NB4 (cell line): ENCODE results near the gene AFF3.

Experiments
- CTCF ChIP-seq: IDR thresholded peaks from one replicate; pipeline ENCODE4 v1.5.1; 2012; ENCODE audit warnings: low read depth, low read length
- MAX ChIP-seq: IDR thresholded peaks from 2 replicates; pipeline ENCODE4 v1.6.1; 2011; ENCODE audit warnings: low read depth, low read length
- POLR2A ChIP-seq: IDR thresholded peaks from 2 replicates; pipeline ENCODE4 v1.6.1; 2011; ENCODE audit warnings: mild to moderate bottlenecking; ENCODE audit not compliant: insufficient read length; ENCODE audit errors: extremely low read depth

DNA sequence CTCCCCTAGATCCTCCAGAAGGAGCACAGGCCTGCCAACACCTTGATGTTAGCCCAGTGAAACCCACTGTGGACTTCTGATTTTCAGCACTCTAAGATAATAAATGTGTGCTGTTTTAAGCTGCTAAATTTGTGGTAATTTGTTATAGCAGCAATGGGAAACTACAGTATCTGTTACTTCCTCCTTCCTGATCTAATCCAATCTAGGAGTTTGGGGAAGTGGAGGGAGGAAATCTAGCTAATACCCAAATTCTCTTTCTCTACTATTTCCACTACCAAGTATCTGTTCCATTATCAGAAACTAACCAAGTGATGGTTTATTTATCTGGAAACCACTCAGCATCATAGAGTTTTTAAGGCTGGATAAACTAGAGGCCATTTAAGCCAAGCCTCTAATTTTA is 64.9 kb downstream of the AFF3 start:
- no peak for TF ChIP-seq CTCF
- TF ChIP-seq POLR2A: no peak
- no peak for TF ChIP-seq MAX
